SH-SY5Y (cell line): Measurements from ENCODE around the gene ARMC9.

Source experiments
- GATA2 ChIP-seq: IDR thresholded peaks from 2 replicates; pipeline ENCODE4 v1.6.1; 2011; ENCODE audit warnings: mild to moderate bottlenecking, low read depth, low read length
- GATA3 ChIP-seq: IDR thresholded peaks from 2 replicates; pipeline ENCODE4 v1.6.1; 2011; ENCODE audit warnings: low read depth, mild to moderate bottlenecking, low read length, moderate library complexity

Gene ARMC9

GRCh38 chr2:231188506-231189170 lies 9.8 kb upstream of the ARMC9 start:
- TF ChIP-seq GATA3 (no peak), GATA2 (no peak)

- TF ChIP-seq GATA3: no peak
- no peak for TF ChIP-seq GATA2
Observed at GRCh38 chr2:231189171-231189530, 9.3 kb upstream of the ARMC9 start.

GRCh38 chr2:231189571-231190495 lies 8.6 kb upstream of the ARMC9 start:
- TF ChIP-seq GATA3 (no peak), GATA2 (no peak)

- TF ChIP-seq GATA3 (no peak), GATA2 (no peak)
Observed at GRCh38 chr2:231190531-231191197, 7.8 kb upstream of the ARMC9 start.

- TF ChIP-seq GATA3 (no peak), GATA2 (no peak)
Observed at GRCh38 chr2:231191896-231192872, 6.2 kb upstream of the ARMC9 start.

- TF ChIP-seq GATA2 (no peak), GATA3 (no peak)
Observed at GRCh38 chr2:231193216-231193615, 5.2 kb upstream of the ARMC9 start.

GRCh38 chr2:231196592-231196991 lies 1.8 kb upstream of the ARMC9 start:
- TF ChIP-seq GATA2 (no peak), GATA3 (no peak)

GRCh38 chr2:231197706-231198290 lies 633 bp upstream of the ARMC9 start:
- no peak for TF ChIP-seq GATA2
- TF ChIP-seq GATA3: no peak

GRCh38 chr2:231199219-231199618 lies 788 bp downstream of the ARMC9 start:
- TF ChIP-seq GATA3: no peak
- TF ChIP-seq GATA2: no peak

GRCh38 chr2:231200805-231201474 lies 2.5 kb downstream of the ARMC9 start:
- no peak for TF ChIP-seq GATA2
- TF ChIP-seq GATA3: no peak

GRCh38 chr2:231201475-231201814 lies 3.0 kb downstream of the ARMC9 start:
- TF ChIP-seq GATA2 (no peak), GATA3 (no peak)

GRCh38 chr2:231203087-231203486 lies 4.7 kb downstream of the ARMC9 start:
- TF ChIP-seq GATA3: no peak
- TF ChIP-seq GATA2: no peak

- TF ChIP-seq GATA3 (no peak), GATA2 (no peak)
Observed at GRCh38 chr2:231204146-231204545, 5.7 kb downstream of the ARMC9 start.

- TF ChIP-seq GATA2: no peak
- no peak for TF ChIP-seq GATA3
Observed at GRCh38 chr2:231204581-231204980, 6.2 kb downstream of the ARMC9 start.
